Tongue (tissue), 2 donors: ENCODE measurements around the gene GIT1. TPM values are rescaled to one million over a fixed set of nuclear protein-coding genes. Genes with fewer than 3 reads are reported as not detected.

ENCODE experiments used
- DNase-seq: peaks from one replicate; pipeline ENCODE4 v3.0.0-alpha.2; 2015
- total RNA-seq: library from RNA; depleted of rRNA; stranded (reverse); fragments of >200 nt; gene quantifications from one replicate; pipeline ENCODE4 v1.2.3, GENCODE V29; 2014

The GIT1 gene
- total RNA-seq: 19.3 TPM

DNA sequence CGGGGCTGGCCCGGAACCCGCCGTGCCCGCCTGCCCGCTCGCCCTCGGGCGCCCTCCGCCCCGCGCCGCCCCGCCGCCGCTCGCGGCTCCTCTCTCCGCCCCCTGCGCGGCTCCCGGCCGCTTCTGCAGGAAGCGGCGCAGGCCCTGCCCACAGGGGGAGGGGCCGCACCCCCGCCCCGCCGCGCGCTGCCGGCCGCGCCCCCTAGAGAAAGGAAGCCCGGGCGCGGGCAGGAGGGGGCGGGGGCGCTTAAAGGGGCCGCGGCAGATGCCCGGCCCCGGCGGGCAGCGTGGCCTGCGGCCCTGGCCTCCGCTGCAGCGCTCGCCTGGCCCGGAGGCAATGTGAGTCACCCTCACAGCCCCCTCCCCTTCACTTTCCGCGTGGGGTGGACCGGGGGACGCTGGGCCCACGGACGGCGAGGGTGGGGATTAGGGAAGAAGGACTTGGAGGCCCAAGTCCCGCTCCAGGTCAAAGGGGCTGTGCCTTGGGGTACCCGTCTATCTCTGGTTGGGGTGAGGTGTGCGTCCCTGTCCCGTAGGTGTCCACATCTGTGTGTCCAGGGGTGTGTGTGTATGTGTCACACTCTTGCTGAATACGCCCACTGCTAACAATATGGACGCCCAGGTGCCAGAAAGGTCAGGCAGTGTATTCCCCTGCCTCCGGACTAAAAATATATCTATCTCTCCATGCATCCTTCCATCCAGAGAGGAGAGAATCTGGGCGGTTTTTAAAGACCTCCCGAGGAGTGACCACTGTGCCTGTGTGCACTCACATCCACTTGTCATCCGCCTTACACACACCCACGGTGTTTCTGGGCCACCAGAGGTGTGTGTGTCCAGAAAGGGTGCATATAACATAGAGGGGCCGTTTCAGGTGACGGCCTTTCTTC is at the start of gene GIT1:
Gene GIT1, minus strand, starts transcription at position 125 of the 887 bp plus-strand sequence. CDS start 270 bp downstream, outside the sequence.
- peak; percentile 94 for DNase-seq

DNA sequence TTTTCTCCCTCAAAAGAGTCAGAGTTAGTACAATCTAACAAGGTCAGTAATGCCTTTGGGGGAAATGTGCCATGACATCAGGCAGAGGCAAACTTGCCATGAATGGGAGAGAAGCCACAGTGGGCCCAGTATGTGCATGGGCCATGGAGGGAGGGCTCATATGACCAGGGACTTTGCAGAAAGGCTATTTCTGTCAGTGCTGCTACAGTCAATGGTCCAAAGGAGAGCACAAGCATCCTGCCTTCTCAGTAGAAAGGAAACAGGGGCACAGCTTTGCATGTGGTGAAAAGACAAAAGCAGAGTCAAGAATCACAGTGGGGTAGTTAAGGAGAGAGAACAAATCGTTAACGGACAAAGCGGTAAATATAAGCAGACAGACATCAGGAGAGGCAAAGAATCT is 44.4 kb upstream of the GIT1 start:
- DNase-seq: no peak

GRCh38 chr17:29630630-29631193 is 41.3 kb upstream of the GIT1 start:
- DNase-seq: no peak

DNA sequence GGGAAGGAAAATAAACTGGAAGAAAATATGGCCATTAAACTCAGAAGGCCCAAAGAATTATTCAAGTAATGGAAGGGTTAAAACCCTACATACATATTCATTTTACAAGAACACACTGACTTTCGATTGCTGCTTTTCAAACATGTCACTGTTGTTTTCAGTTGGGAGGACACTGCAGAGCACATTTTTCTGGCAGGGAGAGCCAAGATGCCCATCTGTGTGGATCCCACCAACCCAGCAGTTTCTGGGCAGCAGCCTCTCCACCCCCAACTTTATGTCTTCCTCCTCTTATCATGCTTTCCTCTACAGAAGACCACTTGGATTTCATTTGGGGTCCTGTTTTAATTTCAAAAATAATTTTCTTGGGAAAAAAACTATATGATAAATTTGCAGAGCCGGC is 40.4 kb upstream of the GIT1 start:
- no peak for DNase-seq

DNA sequence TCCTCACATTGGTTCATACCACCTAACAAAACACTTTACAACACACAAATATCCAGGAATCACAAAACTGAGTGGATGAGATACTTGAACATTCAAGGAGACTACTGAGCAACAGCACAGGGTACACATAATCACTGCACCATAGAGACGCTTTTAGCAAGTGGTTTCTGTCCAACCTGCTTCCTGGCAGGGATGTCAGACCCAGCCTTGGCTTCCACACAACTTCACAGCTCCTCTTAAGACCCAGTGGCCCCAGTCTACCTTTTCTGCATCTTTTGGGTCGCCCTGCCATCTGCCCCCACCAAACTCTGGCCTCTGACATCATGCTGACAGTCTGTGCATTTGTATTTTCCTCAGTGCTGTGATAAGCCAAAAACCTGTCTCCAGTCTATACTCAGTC is 39.2 kb upstream of the GIT1 start:
- DNase-seq: no peak

DNA sequence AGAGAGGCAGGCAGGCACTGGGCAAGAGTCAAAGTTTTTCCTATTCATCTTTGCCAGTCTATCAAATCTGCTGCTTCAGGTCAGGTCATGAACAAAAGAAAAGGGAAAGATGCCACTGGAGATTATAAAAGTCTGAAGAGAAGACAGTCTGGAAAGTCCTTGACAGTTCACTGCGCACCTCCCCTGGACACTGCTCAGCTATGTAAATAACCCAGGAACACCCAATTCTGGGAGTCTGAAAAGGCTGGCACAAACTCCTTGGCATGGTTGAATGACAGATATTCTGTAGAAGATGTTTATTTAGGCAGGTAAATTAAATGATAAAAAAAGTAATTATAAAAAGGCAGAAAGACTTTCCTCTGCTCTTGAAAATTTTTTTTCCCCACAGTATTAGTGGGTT is 38.5 kb upstream of the GIT1 start:
- no peak for DNase-seq

- DNase-seq: peak; percentile 48
Measured at GRCh38 chr17:29625037-29625750, 35.7 kb upstream of the GIT1 start.

DNA sequence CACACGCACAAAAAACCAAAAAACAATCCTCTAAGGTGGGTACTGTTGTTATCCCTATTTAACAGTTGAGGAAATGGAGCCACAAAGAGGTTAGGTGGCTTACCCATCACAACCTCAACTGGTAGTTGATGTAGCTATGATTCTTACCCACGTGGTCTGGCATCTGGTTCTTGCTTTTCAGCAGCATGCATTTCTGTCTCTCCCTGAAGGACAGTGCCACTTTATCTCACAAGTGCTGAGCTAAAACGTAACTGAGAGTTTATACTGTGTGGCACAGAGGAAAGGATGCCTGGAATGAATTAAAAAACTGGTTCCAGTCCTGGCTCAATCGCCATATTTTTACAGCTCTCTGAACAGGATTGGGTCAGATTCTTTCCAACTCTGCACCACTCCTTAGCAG is 35.1 kb upstream of the GIT1 start:
- no peak for DNase-seq

DNA sequence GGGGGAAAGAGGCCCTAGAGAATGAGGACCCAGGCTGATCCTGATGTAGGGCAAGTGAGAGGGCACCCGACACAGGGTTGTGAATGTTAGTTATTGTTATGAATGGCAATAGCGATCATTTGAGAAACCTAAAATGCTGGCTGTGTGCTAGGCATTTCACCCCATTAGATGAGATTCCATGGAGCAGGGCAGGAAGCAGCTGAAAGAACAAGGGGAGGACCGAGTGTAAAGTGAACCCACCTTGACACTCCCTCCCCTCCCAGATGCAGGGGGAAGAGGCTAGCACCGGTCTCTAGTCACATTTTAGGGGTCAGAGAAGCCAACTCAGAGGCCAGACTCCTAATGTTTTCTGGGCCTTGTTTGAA is 33.8 kb upstream of the GIT1 start:
- DNase-seq: no peak

DNA sequence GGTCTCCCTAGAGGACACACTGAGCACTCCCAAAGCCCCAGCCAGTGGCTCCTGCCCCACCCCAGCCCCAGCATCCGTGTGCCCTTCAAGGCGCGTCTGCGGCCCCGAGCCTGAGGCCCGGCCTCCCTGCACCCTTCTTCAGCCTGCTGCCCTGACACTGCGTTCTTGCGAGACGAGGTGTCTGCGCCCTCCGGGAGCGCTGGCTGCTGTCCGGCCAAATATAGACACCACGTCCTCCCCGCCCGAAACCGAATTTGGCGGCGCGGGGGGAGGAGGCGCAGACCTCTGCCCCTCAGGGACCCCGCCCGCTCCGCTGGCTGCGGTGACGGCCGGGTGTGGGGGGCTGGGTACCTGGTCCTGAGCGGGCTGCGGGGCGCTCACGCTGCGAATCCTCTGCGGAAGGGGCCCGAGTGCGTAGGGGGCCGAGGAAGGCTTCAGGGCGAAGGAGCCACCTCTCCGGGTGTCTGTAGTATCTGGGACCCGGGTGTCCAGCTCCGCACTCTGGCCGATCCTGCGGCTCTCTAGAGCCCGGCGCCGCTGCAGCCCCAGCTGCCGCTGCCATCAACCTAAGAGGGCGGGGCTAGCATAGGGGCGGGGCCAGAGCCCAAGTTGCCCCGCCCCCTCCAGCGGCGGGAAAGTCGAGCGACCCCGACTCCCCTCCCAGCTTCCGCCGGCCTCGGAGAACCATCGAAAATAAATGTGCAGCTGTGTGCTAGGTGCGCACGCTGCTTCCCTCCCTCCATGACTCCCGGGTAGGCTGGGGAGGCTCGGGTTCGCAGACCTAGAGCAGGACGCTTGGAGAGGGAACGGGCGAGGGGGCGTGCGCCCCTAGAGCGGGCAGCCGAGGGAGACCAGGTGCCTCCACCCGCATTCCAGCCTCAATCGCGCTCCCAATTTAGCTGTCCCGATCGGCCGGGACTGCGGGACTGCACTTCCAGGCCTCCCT is 33.2 kb upstream of the GIT1 start, which contains the start of gene CORO6:
Gene CORO6, minus strand, starts transcription at position 576 of the 946 bp plus-strand sequence. CDS start 1,491 bp downstream, outside the sequence.
- peak; percentile 82 for DNase-seq

GRCh38 chr17:29621751-29622194 is 32.3 kb upstream of the GIT1 start:
- DNase-seq: no peak

DNA sequence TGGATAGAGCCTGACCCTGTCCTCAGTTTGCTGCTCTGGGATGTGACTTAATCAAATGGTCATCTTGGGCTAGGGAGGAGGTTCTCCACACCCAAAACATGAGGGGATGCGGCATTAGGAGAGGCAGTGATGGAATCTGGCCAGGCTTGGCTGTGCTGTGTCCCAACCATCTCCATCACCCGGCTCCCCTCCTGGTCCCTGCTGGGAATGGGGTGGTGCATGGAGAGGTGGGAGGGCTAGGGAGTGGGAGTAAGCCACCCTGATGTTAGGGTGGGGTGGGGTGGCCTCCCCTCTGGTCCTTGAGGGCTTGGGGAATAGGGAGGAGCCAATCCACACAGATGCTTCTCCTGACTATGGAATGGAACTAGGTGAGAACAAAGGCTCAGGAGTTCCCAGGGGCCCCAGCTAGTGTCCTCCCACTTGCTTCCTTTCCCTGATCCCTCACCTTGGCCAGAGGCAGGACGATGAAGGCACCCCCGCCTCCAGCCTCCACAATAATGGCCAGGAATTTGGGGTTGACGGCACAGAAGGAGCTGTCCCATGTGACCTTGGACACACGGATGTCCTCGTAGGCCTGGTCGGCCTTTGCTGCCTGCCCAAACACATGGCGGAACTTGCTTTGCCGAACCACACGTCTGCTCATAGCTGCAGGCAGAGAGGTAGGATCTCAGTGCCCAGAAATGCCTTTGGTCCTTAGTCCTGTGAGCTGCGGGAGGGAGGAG is 31.5 kb upstream of the GIT1 start:
- DNase-seq: no peak

DNA sequence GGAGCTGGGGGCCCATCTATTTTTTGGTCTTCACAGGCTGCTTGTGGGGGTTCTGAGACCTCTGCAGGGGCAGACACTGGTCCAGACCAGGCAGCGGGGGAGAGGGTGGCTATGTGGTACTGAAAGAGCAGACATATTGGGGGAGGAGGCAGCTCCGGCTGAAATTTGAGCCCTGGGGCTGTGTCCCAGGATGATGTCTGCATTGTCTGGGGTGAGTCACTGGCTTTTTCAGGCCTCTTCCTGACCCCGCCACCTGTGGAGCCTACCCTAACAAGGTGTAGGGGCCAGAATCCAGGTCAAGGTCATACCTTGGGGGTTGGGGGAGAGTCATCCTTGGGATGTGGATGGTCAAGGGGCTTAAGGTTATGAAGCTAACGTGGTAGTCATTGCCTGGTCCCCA is 30.8 kb upstream of the GIT1 start:
- no peak for DNase-seq

DNA sequence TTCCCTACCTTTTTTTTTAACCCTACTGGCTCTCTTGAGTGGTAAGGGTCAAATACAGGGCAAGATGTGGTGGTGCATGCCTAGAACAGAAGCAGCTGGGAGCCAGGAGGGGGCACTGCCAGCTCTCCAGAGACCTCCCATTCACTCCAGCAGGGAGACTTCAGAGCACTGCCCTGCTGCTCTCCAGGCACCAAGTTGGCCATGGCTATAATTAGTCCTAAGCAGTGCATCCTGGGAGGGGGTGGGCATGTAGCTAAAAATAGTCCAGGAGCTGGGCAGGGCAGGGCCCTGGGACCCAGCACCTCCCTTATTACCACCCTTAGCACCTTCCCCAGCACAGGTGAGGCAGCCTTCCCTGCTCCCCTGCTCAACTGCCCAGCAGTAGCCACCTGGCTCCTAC is 29.8 kb upstream of the GIT1 start:
- DNase-seq: peak; percentile 75

GRCh38 chr17:29618272-29619065 is 29.0 kb upstream of the GIT1 start:
- no peak for DNase-seq

DNA sequence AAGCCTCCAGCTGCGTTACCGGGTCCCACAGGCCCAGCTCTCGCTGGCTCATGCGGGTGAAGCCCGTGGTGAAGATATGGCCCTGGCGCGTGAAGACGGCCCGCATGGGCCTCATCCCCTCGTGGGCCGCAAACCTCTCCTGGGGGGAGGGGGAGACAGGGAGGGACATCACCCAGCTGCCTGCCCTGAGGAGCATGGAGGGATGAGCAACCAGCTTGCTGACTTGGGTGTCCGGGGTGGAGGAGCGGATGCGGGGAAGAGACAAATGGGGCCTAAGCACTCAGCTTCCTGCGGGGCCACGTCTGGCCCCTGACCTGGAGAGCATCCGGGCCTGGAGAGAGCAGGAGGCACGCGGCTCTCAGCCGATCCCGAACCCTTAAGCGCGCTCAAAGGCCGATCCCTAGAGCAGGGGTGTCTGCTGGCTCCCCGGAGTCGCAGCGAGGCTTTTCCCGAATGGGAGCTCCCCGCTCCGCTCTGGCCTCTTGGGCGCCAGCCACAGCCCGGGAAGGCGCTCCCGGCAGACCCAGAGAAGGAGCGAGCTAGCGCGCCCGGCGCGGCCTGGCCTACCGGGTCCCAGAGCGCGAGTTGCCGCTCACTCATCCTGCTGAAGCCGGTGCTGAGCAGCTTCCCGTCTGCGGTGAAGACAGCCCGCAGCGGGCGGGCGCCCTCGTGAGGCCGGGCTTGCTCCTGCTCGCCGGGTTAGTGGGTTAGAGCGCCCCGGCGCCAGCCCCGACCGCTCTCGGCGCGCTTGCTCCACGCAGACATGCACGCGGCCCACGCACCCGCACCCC is 28.2 kb upstream of the GIT1 start:
- no peak for DNase-seq

DNA sequence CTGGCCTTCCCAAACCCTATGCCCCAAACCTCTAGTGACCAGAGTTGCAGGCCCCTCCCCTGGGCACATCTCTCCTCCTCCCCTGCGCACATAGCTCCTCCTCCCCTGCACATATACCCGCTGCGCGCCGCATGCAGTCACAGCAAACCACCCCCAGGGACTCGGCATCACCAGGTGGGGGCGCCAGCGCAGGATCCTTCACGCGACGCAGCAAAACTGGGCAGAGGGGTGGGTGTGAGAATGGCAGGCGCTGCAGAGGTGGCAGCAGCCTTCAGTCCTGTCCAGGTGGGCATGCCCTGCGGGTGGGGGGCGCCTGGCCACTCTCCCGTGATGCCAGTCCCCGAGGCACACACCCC is 27.7 kb upstream of the GIT1 start:
- peak; percentile 78 for DNase-seq

DNA sequence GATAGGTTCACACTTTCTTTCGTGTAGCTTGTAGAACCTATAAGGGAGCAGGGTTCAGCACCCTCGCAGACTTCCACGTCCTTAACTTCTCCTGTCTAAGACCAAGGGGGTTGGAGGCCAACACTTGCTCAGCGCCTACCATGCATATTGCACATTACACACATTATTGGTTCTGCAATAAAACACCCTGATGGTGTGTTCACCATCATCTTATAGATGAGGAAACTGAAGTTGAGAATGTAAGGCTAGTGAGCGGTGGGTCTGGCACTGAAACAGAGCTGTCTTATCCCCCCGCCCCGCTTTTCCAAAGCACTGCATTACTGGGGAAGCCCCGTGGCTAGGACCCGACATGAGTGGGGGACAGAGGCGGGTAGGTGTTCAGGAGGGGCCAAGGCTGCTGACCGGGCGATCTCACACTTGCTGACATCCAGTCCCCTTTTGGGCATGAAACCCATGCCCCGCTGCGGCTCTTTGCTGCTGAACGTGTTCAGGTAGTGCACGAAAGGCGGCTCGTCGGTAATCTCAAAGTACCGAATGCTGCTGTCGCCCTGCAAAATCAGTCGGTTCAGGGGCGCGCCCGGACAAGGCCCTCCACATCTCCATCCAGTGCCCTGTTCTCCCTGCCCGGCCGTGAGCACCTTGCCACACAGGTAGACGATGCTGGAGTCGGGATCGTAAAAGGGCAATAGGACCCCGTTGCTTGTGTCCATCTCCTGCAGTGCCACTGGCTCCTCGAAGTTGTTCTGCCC is 27.0 kb upstream of the GIT1 start:
- no peak for DNase-seq
